Measurements from ENCODE around the gene ZNF385B. TPM values are rescaled to one million over a fixed set of nuclear protein-coding genes. Genes with fewer than 3 reads are reported as not detected.

ZNF385B gene
- total RNA-seq, 1 experiment from 2014 or later = 0.28 TPM

GRCh38 chr2:179677746-179678505, 183.5 kb downstream of the ZNF385B start:
- H3K27ac ChIP-seq (ENCODE audit: low read length) = no peak overlapping the region
- POLR2A ChIA-PET = no interaction called here
- ATAC-seq (no peak), DNase-seq (ENCODE audit: low read depth, low spot score) (no peak)
- CTCF ChIA-PET = no interaction called here
- no peak for TF ChIP-seq TCF7L2 (IDR thresholded peaks at IDR 0.05; ENCODE audit: low read depth, low read length)
- TF ChIP-seq SIN3A (IDR thresholded peaks at IDR 0.05; ENCODE audit: borderline replicate concordance, insufficient read depth, low read depth, low read length) = no peak
- no peak for TF ChIP-seq CTCF (IDR thresholded peaks at IDR 0.05)
- TF ChIP-seq REST (IDR thresholded peaks at IDR 0.05; ENCODE audit: insufficient read depth in 1 of 2, low read depth in 2 of 2, low read length in 1 of 2) = no peak
- no peak for TF ChIP-seq POLR2AphosphoS5 (IDR thresholded peaks at IDR 0.05; ENCODE audit: low read depth, low read length)
- H3K36me3 ChIP-seq (ENCODE audit: control insufficient read depth, insufficient read depth, low read length) = no peaks in the 10 kb centered on the region
- no peaks in the 10 kb centered on the region for H3K9me3 ChIP-seq (ENCODE audit: control insufficient read depth, insufficient read depth, low read depth, low read length)
- no peak overlapping the region for H3K4me3 ChIP-seq (ENCODE audit: low read depth in 2 of 2, low read length in 2 of 2)
- H3K27me3 ChIP-seq (ENCODE audit: control insufficient read depth, insufficient read depth, low read length) = no peaks in the 10 kb centered on the region
- in situ Hi-C loops (cut with HindIII; ENCODE audit: low pct_unique_long_range_greater_than_20kb, low sequenced_read_pairs) (no loop called here), intact Hi-C loops (cut with micrococcal nuclease; ENCODE audit: unreplicated experiment) (no loop called here)
- H3K4me1 ChIP-seq (ENCODE audit: control insufficient read depth, insufficient read depth, low read length) = no peaks in the 10 kb centered on the region
- no TSS peak for BruUV-seq (replicated peaks)

- in situ Hi-C loops (cut with HindIII; ENCODE audit: low pct_unique_long_range_greater_than_20kb, low sequenced_read_pairs) = no loop called here
Measured at GRCh38 chr2:179677077-179677688, 184.2 kb downstream of the ZNF385B start.

More at GRCh38 chr2:179677077-179677688, 184.2 kb downstream of the ZNF385B start:
- ChIA-PET POLR2A (no interaction called here), CTCF (no interaction called here)
- H3K27ac ChIP-seq (ENCODE audit: low read length) = no peak overlapping the region
- H3K27me3 ChIP-seq (ENCODE audit: control insufficient read depth, insufficient read depth, low read length) = no peaks in the 10 kb centered on the region
- BruUV-seq (replicated peaks) = no TSS peak
- ATAC-seq (no peak), DNase-seq (ENCODE audit: low read depth, low spot score) (no peak)
- no peaks in the 10 kb centered on the region for H3K9me3 ChIP-seq (ENCODE audit: control insufficient read depth, insufficient read depth, low read depth, low read length)
- H3K36me3 ChIP-seq (ENCODE audit: control insufficient read depth, insufficient read depth, low read length) = no peaks in the 10 kb centered on the region
- H3K4me3 ChIP-seq (ENCODE audit: low read depth in 2 of 2, low read length in 2 of 2) = no peak overlapping the region
- no peak for TF ChIP-seq REST (IDR thresholded peaks at IDR 0.05; ENCODE audit: insufficient read depth in 1 of 2, low read depth in 2 of 2, low read length in 1 of 2)
- peak; percentile 54; the same call in 1 of the 2 replicates for TF ChIP-seq TCF7L2 (IDR thresholded peaks at IDR 0.05; ENCODE audit: low read depth, low read length)
- TF ChIP-seq POLR2AphosphoS5 (IDR thresholded peaks at IDR 0.05; ENCODE audit: low read depth, low read length) = no peak
- no peak for TF ChIP-seq SIN3A (IDR thresholded peaks at IDR 0.05; ENCODE audit: borderline replicate concordance, insufficient read depth, low read depth, low read length)
- TF ChIP-seq CTCF (IDR thresholded peaks at IDR 0.05) = no peak
- intact Hi-C loops (cut with micrococcal nuclease; ENCODE audit: unreplicated experiment) = no loop called here
- no peaks in the 10 kb centered on the region for H3K4me1 ChIP-seq (ENCODE audit: control insufficient read depth, insufficient read depth, low read length)

Measured in Panc1 (cell line).